ENCODE measurements around the gene MCC. TPM values are rescaled to one million over a fixed set of nuclear protein-coding genes. Genes with fewer than 3 reads are reported as not detected.

Gene MCC
- total and polyA plus RNA-seq, 7 donors = 1.4 to 13.8 (median 4.4) TPM

- no peak overlapping the region for H3K27ac ChIP-seq
- TF ChIP-seq CTCF (IDR thresholded peaks at IDR 0.05) = no peak
- H3K9me3 ChIP-seq = no peaks in the 10 kb centered on the region
- H3K27me3 ChIP-seq (ENCODE audit: insufficient read depth in 3 of 3, low read length in 2 of 3) = no peaks in the 10 kb centered on the region
- DNase-seq (no peak), ATAC-seq (no peak)
- intact Hi-C loops (cut with DNase I) = no loop called here
- no peak overlapping the region for H3K4me3 ChIP-seq
- H3K4me1 ChIP-seq = peaks cover 10% of the 10 kb centered on the region
- WGBS, 3 donors = 68 to 78% (median 76%) methylated on average over 4 of the region's 4 CpGs
- H3K36me3 ChIP-seq (ENCODE audit: insufficient read depth in 1 of 2, low read depth in 1 of 2) = no peaks in the 10 kb centered on the region
Observed at GRCh38 chr5:113278976-113279375, 209.3 kb downstream of the MCC start.

- no peak for TF ChIP-seq CTCF (IDR thresholded peaks at IDR 0.05)
- intact Hi-C loops (cut with DNase I) = no loop called here
- H3K4me1 ChIP-seq = peaks cover 4% of the 10 kb centered on the region
- 89 to 92% (median 91%) methylated on average over 8 of the region's 8 CpGs for WGBS, 3 donors
- no peak for DNase-seq
- no peak for ATAC-seq
- no peaks in the 10 kb centered on the region for H3K36me3 ChIP-seq (ENCODE audit: insufficient read depth in 1 of 2, low read depth in 1 of 2)
- no peak overlapping the region for H3K27ac ChIP-seq
- H3K4me3 ChIP-seq = no peak overlapping the region
- no peaks in the 10 kb centered on the region for H3K9me3 ChIP-seq
- H3K27me3 ChIP-seq (ENCODE audit: insufficient read depth in 3 of 3, low read length in 2 of 3) = no peaks in the 10 kb centered on the region
Observed at GRCh38 chr5:113276493-113276892, 211.8 kb downstream of the MCC start.

GRCh38 chr5:113276001-113276400, 212.3 kb downstream of the MCC start:
- Histone ChIP-seq H3K9me3 (no peaks in the 10 kb centered on the region), H3K36me3 (ENCODE audit: insufficient read depth in 1 of 2, low read depth in 1 of 2) (no peaks in the 10 kb centered on the region), H3K27ac (no peak overlapping the region), H3K4me1 (peaks cover under 1% of the 10 kb centered on the region), H3K4me3 (no peak overlapping the region), H3K27me3 (ENCODE audit: insufficient read depth in 3 of 3, low read length in 2 of 3) (no peaks in the 10 kb centered on the region)
- TF ChIP-seq CTCF (IDR thresholded peaks at IDR 0.05) = no peak
- no peak for ATAC-seq
- WGBS, 3 donors = 78 to 95% (median 87%) methylated on average over 2 of the region's 2 CpGs
- no peak for DNase-seq
- intact Hi-C loops (cut with DNase I) = no loop called here

- Histone ChIP-seq H3K27me3 (ENCODE audit: insufficient read depth in 3 of 3, low read length in 2 of 3) (no peaks in the 10 kb centered on the region), H3K27ac (no peak overlapping the region), H3K36me3 (ENCODE audit: insufficient read depth in 1 of 2, low read depth in 1 of 2) (no peaks in the 10 kb centered on the region), H3K4me3 (no peak overlapping the region), H3K9me3 (no peaks in the 10 kb centered on the region), H3K4me1 (no peaks in the 10 kb centered on the region)
- peak in 2 of 4 donors; percentile 28 to 70 for ATAC-seq
- no peak for DNase-seq
- no peak for TF ChIP-seq CTCF (IDR thresholded peaks at IDR 0.05)
- WGBS, 3 donors = 46 to 72% (median 69%) methylated on average over 3 of the region's 3 CpGs
- intact Hi-C loops (cut with DNase I) = no loop called here
Observed at GRCh38 chr5:113274836-113275414, 213.3 kb downstream of the MCC start.

- no peak for DNase-seq
- ATAC-seq = no peak
- Histone ChIP-seq H3K9me3 (no peaks in the 10 kb centered on the region), H3K4me3 (no peak overlapping the region), H3K27me3 (ENCODE audit: insufficient read depth in 3 of 3, low read length in 2 of 3) (no peaks in the 10 kb centered on the region), H3K4me1 (no peaks in the 10 kb centered on the region), H3K27ac (no peak overlapping the region), H3K36me3 (ENCODE audit: insufficient read depth in 1 of 2, low read depth in 1 of 2) (no peaks in the 10 kb centered on the region)
- TF ChIP-seq CTCF (IDR thresholded peaks at IDR 0.05) = no peak
- intact Hi-C loops (cut with DNase I) = no loop called here
- WGBS, 3 donors = 83 to 88% (median 88%) methylated on average over 3 of the region's 3 CpGs
Observed at GRCh38 chr5:113273948-113274347, 214.3 kb downstream of the MCC start.

Data from psoas muscle (tissue), 8 donors.